NCI-H187 (cell line): Measurements from ENCODE around the gene TM9SF1.

ENCODE experiments used
- DNase-seq, 2 experiments: peaks; one replicate each; lab custom pipeline; 2025; lab: John Stamatoyannopoulos, UW

Gene TM9SF1

GRCh38 chr14:24150567-24150966 is 44.7 kb downstream of the TM9SF1 start:
- DNase-seq, result no peak

DNA sequence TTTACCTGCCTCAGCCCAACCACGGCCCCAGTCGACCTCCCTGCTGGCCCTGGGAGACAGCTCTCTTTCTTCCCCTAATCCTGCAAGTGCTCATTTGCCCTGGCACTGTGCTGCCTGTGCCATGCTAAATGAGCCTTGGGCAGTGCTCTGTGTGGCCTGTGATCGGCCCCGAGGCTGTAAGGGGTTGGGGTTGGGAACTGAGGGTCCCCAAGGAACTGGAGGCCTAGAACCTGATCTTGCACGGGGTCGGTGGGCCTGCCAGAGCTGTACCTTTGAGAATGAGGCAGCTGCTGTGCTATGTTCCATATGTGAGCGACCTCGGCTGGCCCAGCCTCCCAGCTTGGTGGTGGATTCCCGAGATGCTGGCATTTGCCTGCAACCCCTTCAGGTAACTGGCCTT is 45.2 kb downstream of the TM9SF1 start:
- DNase-seq, result no peak

DNA sequence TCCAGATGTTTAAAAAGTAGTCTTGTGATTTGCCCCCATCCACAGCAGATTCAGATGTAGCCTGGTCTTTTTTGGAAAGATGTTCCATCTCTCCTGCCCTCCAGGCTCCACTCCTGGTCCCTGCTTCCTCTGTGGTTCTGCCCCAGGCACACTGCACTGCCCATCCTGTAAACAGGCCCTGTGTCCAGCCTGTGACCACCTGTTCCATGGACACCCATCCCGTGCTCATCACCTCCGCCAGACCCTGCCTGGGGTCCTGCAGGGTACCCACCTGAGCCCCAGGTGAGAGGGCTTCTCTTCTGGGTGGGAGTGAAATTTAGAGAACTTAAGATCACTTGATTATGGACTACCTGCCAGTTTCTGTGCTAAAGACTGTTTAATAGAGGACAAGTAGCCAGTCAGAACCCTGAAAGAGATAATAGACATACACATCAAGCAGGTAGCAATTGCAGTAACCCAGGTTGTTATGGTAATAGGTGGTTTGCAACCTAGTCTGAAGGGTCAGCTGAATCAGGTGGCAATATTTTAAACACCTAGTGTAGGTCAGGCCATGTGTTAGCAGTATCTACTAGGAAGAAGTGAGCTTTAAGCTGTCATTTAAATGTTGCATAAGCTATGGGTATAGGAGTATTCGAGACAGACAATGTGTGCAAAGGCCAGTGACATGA is 45.8 kb downstream of the TM9SF1 start:
- DNase-seq, result no peak

DNA sequence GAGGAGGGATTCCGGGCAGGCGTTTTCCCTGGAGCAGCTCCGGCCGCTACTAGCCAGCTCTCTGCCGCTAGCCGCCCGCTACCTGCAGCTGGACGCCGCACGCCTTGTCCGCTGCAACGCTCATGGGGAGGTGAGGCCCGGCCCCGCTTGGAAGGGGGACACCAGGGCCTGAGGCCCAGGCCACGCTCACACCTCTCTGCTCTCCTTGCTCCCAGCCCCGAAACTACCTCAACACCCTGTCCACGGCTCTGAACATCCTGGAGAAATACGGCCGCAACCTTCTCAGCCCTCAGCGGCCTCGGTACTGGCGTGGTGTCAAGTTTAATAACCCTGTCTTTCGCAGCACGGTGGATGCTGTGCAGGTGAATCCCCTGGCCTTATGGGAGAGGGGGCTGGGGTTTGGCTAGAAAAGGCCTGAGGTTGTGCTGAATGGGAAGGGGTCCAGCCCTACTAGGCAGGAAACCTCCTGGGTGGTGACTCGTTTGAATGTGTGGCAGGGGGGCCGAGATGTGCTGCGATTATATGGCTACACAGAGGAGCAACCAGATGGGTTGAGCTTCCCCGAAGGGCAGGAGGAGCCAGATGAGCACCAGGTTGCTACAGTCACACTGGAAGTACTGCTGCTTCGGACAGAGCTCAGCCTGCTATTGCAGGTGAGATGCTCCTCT is 47.3 kb downstream of the TM9SF1 start:
- DNase-seq, result no peak

DNA sequence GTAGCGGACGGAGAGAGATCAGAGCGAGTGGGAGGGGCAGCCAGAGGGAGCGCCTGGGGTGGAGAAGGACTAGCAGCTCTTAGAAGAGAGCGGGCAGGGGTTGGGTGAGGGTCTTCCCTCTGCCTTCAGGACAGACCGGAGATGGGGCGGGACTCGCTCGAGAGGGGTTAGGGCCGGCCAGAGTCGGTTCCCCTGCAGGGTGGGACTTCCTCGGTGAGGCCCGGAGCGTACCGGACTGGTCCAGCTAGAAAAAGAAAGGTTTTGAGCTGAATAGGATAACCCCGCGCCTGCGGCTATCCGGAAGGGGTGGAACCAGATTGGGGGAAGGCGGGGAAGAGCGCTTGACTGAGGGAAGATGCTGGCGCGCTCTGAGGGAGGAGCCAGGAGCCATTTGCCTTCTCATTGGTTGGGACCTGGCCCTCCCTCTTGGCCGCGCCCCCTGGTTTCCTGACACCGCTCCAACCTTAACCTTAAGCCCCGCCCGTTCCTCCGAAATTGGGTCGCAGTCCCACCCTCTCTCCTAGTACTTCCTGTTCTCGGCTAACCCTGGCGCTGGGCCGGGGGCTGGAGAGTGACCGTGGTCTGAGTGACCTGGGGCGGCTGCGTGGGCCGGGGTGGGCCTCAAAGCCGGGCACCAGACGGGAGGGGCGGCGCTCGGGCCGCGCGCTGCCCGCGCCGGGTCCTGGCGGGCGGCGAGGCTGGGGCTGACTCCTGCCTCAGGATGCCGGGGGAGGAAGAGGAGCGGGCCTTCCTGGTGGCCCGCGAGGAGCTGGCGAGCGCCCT is 48.1 kb downstream of the TM9SF1 start, which contains the start of gene RNF31:
TSS of gene RNF31 (plus strand) at position 521 of the 783 bp plus-strand sequence. CDS start at position 722, 201 bp downstream.
- DNase-seq, result peak; percentile 96 to 98

GRCh38 chr14:24146453-24146977 is 48.7 kb downstream of the TM9SF1 start, which contains the start of gene PSME2:
Gene PSME2, minus strand, starts transcription at chr14:24146610. Its CDS starts 29 bp downstream, at chr14:24146581.
- peak; percentile 92 to 97 for DNase-seq

DNA sequence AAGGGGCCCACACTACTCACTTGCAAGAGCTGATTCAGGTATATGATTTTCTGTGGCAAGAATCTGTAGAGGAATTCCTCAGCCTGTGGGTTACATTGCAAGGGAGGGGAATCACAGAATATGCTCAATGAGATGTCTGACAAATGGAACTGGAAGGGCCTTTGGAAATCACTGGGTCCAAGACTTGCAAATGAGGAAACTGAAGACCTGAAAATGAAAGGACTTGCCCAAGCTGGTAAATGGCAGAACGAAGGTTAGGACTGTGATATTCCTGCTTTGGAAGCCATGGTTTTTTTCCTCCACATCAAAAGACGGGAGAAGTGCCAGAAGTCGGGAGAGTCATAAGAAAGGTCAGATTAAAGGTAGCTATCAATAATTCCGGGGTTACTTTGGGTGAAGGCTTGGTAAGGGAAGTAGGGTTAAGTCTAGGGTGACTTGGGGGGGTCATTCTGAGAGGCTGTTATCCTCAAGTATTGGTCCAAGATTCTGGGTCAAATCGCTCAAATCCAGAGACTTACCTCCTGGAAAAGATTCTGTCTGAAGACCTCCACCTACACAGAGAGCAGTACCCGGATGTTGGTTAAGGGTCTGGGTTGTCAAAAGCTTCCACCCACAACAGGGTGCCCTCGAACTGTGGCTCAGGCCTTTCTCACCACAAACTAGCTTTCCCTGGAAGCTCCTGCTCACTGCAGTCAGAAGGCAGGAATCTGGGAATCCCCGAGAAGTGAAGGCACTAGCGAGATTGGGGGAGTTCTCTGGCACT is 49.4 kb downstream of the TM9SF1 start:
- peak in 1 of 2 experiments; percentile 87 for DNase-seq

DNA sequence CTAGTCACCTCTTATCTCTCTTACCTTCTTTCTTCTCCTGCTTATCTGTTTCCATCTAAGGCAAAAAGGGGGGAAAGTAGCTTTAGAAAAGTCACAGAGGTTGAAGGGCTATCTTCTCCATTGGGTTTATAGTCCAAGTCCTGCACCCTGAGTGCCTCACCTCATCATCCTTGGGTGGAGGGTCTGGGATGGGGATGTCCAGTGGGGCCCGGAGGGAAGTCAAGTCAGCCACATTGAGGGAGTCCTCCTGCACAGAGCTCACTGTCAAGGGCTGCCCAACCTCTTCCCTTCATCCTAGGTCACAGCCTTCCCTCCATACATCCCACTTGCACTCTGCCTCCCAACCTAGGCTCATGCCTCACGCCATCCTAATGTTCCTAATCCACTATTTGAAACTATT is 50.0 kb downstream of the TM9SF1 start:
- DNase-seq, result no peak

GRCh38 chr14:24144451-24144850 is 50.8 kb downstream of the TM9SF1 start:
- DNase-seq, result no peak

DNA sequence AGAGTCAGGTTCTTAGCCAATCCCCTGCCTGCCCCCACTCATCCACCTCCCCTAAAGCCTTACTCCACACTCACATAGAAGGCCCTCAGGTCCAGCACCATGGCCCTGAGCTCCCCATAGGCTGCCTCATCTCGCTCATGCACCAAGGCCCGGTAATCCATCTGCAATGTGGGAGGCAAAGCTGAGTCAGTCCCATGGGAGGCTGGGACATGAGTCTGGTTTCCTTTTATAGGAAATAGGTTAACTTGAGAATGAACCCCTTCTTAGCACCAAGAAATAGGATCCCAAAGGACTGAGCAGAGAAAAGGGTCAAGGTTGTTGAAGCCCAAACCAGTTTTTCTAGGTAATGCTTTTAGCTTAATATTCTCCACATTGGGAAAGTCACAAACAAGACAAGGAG is 51.7 kb downstream of the TM9SF1 start:
- DNase-seq, result no peak

- DNase-seq, result peak; percentile 99 to 100
Observed at GRCh38 chr14:24141097-24141880, 54.0 kb downstream of the TM9SF1 start, which contains the start of gene EMC9. Gene EMC9, minus strand, starts transcription at chr14:24141591. Its CDS starts 287 bp downstream, at chr14:24141304.

- no peak for DNase-seq
Observed at GRCh38 chr14:24139272-24139934, 55.8 kb downstream of the TM9SF1 start.
